Vagina (tissue), 2 donors: ENCODE data around the gene TMSB10.

Experiments used
- CTCF ChIP-seq, 3 experiments: fragments of 450-650 bp in 2 of 3; fragments of 200-600 bp in 1 of 3; sonication (generic) in 1 of 3; IDR thresholded peaks; one replicate each; pipeline ENCODE4 v1.5.1; 2017 to 2019; ENCODE audit warnings: antibody characterized with exemption in 3 of 3, mild to moderate bottlenecking in 2 of 3, moderate library complexity in 2 of 3
- POLR2AphosphoS5 ChIP-seq, 2 donors: sonication (generic); formaldehyde crosslinking; IDR thresholded peaks; one replicate each; pipeline ENCODE4 v1.9.0; 2017; ENCODE audit warnings: antibody characterized with exemption in 2 of 2, mild to moderate bottlenecking in 2 of 2, low read depth in 1 of 2; ENCODE audit not compliant: insufficient read depth in 1 of 2

- no peak for TF ChIP-seq POLR2AphosphoS5 (IDR thresholded peaks at IDR 0.05; ENCODE audit: insufficient read depth in 1 of 2, low read depth in 1 of 2)
- no peak for TF ChIP-seq CTCF (IDR thresholded peaks at IDR 0.05)
These were observed 18.7 kb upstream of the TMSB10 start for GRCh38 chr2:84886791-84887190.
